Fibroblast of pulmonary artery (primary cell): Measurements from ENCODE around the gene SLCO3A1.

ENCODE experiments used
- DNase-seq: peaks from one replicate; pipeline ENCODE4 v3.0.0-alpha.2; 2010; ENCODE audit warnings: low read depth
- H3K4me3 ChIP-seq: replicated peaks from 2 replicates; pipeline ENCODE4 v1.5.1; 2011; ENCODE audit warnings: low read depth, mild to moderate bottlenecking, control low read depth, low read length, moderate library complexity
- TF ChIP-seq, protein P1 (sequence below): IDR thresholded peaks from 2 replicates; pipeline ENCODE4 v1.5.1; 2011; ENCODE audit warnings: mild to moderate bottlenecking, control low read depth, low read length, inconsistent platforms; ENCODE audit errors: missing control alignments

SLCO3A1 gene

DNA sequence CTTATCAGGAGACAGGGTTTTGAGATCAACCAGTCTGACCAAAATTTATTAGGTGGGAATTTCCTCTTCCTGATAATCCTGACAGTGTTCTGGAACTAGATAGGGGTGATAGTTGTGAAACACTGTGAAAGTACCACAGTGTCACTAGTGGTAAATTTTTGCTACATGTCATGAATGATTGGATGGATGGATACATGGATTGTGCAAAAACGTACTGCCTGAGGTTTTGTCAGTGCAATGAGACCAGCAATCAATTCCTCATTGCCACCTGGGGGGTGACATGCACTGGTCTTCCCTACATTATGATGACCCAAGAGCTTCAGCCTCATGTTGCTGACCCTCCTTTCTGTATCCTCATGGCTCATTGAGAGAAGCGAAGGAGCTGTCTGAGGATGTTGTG, 123.5 kb downstream of the SLCO3A1 start:
- no peak for DNase-seq
- TF ChIP-seq, protein P1, sequence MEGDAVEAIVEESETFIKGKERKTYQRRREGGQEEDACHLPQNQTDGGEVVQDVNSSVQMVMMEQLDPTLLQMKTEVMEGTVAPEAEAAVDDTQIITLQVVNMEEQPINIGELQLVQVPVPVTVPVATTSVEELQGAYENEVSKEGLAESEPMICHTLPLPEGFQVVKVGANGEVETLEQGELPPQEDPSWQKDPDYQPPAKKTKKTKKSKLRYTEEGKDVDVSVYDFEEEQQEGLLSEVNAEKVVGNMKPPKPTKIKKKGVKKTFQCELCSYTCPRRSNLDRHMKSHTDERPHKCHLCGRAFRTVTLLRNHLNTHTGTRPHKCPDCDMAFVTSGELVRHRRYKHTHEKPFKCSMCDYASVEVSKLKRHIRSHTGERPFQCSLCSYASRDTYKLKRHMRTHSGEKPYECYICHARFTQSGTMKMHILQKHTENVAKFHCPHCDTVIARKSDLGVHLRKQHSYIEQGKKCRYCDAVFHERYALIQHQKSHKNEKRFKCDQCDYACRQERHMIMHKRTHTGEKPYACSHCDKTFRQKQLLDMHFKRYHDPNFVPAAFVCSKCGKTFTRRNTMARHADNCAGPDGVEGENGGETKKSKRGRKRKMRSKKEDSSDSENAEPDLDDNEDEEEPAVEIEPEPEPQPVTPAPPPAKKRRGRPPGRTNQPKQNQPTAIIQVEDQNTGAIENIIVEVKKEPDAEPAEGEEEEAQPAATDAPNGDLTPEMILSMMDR, result no peak
- H3K4me3 ChIP-seq, result no peak overlapping the region

- TF ChIP-seq, protein P1, result no peak
- no peak overlapping the region for H3K4me3 ChIP-seq
- DNase-seq, result no peak
These were observed 127.2 kb downstream of the SLCO3A1 start for GRCh38 chr15:91980502-91981267.

DNA sequence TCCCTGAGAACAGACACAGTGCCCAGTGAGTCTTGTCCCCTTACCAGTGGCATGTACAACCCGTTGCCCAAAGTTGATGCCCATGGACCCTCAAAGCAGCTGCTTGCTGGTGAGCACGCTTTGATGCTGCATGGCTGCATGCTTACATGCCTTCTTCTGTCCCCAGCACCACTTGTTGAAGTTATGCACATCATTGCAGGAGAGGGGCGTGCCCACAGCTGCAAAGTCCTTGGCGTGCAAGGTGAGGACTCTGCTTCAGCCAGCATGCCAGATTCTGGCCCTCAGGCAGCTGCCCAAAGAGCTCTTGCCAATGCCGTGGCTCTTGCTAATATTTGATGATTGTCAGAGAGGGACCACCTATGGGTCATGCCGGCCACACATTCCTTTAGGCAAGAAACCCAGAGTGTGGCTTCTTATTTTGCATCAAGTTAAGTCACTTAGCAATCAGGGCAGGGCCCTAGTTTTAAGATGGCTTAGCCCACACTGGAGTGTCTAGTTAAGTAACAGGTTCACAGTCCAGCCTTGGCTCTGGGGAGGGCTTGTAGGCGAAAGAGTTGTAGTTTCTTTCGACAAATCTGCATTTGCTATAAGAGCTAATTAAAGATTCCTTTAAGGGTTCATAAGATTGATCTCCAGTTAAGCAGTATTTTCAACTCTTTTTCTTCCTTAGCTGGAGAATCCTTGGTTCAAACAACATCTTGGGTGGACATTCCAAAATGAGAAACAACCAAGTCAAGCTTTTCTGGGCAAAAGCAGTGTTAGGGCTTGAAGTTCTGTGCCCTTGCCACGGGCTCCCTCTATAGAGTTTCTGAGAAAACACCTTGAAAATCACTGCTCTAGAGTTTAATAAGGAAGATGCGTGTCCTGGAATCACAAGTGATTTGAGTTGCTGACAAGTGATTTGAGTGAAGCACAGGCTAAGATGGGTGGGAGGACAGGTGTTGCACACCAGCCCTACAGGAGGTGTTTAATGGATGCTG, 128.6 kb downstream of the SLCO3A1 start:
- TF ChIP-seq, protein P1, result no peak

GRCh38 chr15:91983729-91984340, 130.3 kb downstream of the SLCO3A1 start:
- TF ChIP-seq, protein P1, result no peak
- no peak overlapping the region for H3K4me3 ChIP-seq

More for the DNA sequence above, 128.6 kb downstream of the SLCO3A1 start:
- no peak overlapping the region for H3K4me3 ChIP-seq
- DNase-seq, result no peak

GRCh38 chr15:91985297-91985696, 131.8 kb downstream of the SLCO3A1 start:
- H3K4me3 ChIP-seq, result no peak overlapping the region

More at GRCh38 chr15:91983729-91984340, 130.3 kb downstream of the SLCO3A1 start:
- DNase-seq, result peak; percentile 33

DNA sequence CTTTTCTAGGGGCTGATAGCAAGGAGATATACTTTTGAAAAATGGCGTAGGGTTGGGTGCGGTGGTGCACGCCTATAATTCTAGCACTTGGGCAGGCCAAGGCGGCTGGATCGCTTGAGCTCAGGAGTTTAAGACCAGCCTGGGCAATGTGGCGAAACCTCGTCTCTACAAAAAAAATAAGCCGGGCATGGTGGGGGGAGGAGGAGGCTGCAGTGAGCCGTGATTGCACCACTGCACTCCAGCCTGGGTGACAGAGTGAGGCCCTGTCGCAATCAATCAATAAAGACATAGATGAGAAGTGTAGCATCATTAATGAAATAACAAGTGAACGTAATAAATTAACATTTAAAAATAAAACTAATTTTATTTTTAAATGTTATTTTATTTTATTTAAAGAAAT, 134.6 kb downstream of the SLCO3A1 start:
- TF ChIP-seq, protein P1, result no peak
- DNase-seq, result no peak

More at GRCh38 chr15:91985297-91985696, 131.8 kb downstream of the SLCO3A1 start:
- no peak for DNase-seq
- TF ChIP-seq, protein P1, result no peak

More for the DNA sequence above, 134.6 kb downstream of the SLCO3A1 start:
- no peak overlapping the region for H3K4me3 ChIP-seq
